Femur (tissue), 1 donor: ENCODE results near the gene CD151.
A peak's percentile ranks its signal among the peaks of the same experiment; 100 is the strongest.

Experiments
- DNase-seq: peaks from one replicate; pipeline ENCODE4 v3.0.0-alpha.2; 2017

The CD151 gene

DNA sequence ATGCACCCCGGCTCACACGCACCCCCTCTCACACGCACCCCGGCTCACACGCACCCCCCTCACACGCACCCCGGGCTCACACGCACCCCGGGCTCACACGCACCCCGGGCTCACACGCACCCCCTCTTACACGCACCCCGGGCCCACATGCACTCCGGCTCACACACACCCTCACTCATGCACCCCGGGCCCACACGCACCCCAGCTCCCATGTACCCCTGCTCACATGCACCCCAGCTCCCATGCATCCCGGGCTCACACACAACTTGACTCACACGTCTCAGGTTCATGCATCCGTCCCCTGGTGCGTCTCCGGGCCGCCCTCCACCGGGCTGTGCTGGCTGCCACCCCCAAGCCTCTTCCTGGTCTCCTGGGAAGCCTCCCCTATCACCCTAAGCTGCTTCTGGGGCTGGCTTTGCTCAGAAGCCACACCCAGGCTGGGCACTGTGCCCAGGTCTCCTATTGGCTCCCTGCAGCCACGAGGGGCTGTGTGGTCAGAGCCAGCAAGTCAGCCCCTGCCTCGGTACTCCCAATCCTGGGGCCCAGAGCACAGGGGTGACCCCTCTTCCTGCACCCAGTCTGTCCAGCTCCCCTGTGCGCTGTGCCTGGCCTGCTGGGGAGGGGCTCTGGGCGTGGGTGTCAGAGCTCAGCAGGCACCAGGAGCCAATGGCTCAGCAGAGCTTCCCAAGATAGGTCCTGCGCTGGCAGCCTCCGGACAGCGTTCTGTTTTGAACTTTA, 26.8 kb downstream of the CD151 start:
- peak; percentile 88 for DNase-seq

DNA sequence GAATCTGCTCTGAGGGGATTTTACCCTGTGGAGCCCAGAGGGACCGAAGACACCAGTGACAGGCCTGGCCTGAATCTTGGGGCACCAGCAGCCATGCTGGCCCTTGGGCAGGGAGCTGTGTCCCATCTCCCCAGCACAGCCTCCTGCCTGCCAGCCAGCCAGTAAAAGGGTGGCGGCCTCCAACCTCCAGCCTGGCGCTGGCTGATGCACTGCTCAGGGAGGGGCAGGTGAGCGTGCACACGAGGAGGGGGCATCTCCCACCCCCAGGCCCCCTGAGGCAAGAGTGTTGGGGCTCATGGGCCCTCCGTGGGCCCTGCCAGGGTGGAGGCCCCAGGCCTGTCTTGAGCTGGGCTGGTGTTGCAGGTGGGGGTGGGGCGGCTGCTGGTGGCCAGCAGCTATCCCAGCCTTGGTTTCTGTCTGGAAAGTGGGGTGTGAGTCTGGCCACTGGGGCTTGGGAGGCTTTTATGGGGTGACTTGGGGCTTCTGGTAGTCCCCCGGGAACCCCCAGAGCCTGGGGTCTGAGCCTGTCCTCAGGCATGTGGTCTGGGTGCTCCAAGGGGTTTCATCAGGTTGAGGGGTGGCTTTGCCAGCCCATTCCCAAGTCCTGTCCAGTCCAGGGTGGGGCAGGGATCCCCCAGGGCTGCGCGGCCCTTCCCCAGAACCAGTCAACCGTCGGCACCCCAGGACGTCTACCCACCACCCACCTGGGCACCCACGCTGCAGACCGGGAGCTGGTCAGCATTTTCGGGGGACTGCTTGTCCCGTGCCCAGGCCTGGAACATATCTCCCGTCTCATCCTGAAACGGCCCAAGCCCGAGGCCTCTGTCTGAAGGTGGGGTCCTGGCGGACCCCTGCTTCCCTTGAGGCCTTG, 27.7 kb downstream of the CD151 start:
- DNase-seq: no peak

DNA sequence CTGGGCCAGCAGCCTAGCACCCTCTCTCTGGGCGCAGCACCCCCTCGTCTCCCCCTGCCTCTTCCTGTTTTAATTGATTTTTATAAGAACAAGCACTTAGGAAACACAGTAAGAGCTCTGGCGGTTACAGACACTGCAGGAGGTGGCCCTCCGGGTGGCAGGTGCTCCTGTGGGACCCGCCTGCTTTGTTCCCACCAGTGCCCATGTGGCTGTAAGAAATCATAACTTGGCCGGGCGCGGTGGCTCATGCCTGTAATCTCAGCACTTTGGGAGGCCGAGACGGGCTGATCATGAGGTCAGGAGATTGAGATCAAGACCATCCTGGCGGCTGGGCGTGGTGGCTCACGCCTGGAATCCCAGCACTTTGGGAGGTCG, 28.3 kb downstream of the CD151 start:
- DNase-seq: no peak

DNA sequence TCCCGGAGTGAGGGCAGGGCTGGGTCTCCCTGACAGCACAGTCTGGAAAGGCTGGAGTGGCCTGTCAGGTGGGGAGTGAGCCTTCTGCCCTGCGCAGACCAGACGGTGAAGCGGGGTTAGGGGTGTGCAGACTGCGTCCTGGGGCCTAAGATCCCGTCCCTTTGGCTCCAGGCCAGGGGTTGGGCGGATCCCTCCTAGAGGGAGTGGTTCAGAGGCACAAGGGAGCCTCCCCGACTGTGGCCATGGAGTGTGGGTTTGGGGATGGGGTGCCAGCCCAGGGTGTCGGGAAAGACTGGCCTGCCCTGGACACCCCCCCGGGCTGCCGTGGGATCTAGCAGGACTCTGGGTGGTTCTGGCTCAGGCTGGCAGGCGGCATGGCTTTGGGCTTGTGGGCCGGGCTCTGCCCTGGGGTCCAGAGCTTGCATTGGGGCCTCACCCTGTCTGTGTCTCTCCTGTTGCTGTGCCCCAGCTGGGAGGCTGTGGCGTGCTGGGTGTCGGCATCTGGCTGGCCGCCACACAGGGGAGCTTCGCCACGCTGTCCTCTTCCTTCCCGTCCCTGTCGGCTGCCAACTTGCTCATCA, 29.4 kb downstream of the CD151 start:
- DNase-seq: no peak

DNA sequence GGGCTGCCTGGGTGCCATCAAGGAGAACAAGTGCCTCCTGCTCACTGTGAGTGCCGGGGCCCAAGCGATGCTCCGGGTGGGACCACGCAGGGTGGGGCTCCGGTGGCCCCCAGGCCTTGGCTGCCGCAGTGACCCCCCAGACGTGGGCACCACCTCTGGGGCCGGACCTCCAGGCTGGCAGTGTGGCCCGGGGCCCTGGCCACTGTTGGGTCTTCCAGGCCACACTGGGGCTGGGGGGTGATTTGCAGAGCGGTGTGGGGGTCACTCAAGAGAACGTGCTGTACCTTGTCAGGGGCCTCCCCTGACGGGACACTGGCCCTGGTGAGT, 29.9 kb downstream of the CD151 start:
- no peak for DNase-seq

DNA sequence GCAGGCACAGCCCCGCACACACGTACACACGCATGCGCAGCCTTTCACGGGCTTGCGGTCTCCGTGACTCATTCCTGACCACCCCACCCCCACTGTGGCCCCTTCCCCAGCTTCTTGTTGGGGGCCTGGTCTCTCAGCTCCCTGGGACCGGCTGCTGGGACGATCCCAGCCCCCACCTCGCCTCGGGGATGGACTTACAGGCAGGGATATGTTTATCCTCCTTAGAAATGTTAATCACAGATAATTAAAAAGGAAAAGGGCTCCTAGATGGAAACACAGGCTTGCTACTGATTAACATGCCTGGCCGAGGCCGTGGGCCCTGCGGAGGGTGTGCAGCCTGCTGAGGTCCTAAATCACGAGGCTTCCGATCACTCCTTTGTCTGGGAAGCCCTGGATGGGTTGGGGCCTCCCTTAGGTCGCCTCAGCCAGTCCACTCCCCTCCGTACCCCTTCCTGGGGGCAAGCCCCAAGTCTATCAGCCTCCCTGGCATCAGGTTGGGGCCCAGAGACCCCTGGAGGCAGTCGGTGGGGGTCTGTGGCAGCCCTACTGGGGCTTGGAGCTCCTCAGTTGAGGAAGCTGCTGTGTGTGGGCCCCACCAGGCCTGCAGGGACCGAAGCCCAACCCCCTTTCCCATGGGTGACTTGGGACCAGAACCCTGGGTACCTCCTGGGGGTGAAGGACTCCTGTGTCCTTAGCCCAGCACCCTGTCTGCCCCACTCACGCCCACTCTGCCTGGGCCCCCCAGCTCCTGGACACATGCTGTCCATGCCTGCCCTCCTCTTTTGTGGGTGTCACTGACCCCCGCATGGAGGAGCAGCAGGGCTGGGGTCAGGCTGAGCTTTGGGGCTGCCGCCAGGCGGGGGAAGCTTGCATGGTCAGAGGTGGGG, 30.5 kb downstream of the CD151 start:
- no peak for DNase-seq

DNA sequence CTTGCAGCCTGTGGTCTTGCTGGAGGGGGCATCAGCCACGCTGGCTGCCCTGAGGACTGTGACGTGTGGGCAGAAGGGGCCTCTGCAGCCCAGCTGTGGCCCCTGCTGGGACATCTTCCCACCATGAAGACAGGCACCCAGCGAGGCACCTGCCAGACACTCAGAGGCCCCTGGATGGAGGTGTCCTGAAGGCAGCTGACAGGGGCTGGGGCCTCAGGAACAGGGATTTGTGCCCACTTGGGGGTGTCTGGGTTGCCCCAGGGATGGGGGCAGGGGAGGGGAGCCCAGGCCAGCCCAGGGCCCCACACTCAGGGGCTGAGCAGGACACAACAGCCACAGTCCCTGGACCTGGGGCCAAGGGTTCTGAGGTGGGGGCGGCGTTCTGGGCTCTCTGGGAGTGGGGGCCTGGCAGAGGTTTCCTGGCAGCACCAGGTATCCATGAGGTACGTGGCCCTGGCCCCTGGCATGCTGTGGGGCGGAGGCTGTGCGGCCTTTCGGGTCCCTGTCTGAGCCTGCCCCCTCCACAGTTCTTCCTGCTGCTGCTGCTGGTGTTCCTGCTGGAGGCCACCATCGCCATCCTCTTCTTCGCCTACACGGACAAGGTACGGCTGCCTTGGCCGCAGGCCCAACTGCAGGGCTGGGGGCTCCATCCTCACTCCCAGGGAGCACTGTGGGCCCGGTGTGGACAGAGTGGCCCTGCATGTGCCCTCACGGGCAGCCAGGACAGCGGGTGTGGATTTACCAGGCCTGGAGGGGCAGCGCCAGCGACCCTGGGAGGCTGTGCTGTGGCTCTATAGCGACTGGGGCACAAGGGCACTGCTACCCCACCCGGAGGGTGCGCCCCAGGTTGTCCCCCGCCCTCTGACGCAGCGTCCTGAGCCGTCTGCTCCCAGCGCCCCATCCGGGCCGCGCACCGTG, 31.4 kb downstream of the CD151 start:
- no peak for DNase-seq

DNA sequence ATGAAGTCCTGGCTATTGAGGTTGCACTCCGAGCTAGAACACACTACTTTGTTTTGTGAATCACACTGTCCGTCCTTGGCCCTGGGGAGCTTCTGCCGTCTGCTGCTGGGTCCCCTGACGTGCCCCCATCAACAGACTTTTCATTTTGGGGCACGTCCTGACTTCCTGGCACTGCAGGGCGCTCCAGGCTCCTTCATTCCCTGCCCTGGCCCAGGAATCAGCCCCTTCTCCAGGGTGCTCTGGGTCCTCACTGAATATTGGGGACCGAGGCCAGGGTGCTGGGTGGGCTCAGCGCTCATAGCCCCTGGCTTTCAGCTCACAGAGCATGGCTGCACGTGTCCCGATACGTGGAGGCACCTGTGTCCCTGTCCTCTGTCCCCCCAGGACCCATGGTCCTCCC, 32.1 kb downstream of the CD151 start:
- no peak for DNase-seq

DNA sequence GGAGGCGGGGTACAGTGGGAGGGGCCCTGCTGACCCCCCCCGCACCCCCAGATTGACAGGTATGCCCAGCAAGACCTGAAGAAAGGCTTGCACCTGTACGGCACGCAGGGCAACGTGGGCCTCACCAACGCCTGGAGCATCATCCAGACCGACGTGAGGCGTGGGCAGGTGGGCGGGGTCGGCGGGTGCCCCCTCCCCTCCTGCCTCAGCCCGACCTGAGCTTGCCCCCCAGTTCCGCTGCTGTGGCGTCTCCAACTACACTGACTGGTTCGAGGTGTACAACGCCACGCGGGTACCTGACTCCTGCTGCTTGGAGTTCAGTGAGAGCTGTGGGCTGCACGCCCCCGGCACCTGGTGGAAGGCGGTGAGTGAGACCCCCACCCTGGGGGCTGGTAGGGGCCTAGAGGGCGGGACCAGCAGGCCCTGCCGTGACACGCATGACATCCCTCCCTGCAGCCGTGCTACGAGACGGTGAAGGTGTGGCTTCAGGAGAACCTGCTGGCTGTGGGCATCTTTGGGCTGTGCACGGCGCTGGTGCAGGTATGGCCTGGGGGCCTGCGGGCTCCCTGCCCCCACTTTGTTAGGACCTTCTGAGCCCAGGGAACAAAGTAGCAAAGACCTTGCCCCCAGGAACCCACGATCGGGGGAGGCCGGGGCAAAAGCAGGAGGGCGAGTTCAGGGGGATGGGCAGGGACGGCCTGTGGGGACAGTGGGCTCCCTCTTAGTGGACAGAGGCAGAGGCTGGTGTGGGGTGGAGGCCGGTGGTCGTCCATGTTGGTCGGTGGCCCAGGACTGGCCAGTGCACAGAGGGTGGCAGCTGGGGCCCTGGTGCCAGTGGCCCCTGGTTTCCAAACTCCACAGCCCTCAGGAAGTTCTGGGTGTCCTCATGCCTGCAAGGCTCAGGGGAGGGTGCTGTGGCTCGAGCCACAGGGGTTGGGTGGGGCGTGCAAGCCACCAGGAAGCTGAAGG, 33.0 kb downstream of the CD151 start:
- DNase-seq: no peak

DNA sequence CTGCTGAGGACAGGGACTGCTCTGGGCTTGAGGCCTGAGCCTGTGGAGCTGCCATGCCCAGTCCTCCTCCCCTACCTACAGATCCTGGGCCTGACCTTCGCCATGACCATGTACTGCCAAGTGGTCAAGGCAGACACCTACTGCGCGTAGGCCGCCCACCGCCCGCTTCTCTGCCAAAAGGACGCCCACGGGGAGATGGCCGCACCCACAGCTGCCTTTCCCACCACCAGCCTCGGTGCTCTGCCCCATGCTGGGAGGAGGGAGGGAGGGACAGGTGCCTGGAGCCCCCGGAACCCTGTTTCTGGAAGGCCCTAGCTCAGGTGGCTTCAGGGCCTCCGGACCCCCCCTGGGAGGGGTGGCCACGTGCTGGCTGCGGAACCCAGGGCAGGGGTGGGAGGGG, 33.7 kb downstream of the CD151 start:
- DNase-seq: no peak

DNA sequence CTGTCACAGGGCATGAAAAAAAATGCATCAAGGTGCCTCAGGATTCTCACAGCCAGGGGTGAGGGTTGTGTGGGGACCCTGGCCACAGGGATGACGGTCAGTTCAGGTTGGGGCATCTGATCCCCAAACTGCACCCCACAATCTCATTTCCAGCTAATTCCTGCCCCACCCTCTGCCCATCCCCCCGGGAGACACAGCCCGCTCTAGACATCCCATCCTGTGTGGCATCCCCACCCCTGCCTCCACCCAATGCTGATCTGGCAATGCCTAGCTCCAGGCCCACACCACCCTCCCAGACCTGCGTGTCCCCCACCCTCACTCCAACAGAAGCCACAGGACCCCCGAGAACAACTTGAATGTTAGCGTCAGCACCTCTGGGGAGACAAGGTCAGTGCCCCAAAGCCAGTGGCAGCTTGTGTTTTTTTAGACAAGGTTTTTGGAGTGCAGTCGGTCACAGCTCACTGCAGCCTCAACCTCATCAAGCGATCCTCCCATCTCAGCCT, 35.2 kb downstream of the CD151 start:
- no peak for DNase-seq

DNA sequence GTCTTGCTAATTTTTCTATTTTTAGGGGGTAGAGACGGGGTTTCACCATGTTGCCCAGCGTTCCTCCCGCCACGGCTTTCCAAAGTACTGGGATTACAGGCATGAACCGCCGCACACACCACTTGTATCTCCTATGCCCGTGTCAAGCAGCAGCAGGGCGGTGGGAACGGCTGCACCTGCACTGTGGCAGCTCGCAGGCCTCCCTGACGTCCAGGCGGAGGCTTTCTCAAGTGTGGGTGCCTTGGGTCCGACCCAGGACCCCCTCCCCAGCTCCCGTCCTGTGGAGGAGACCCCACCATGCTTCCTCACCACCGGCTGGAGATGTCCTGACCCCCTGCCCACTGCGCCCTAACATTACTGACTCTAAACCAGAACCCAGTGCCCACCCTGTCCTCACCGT, 35.6 kb downstream of the CD151 start:
- no peak for DNase-seq

DNA sequence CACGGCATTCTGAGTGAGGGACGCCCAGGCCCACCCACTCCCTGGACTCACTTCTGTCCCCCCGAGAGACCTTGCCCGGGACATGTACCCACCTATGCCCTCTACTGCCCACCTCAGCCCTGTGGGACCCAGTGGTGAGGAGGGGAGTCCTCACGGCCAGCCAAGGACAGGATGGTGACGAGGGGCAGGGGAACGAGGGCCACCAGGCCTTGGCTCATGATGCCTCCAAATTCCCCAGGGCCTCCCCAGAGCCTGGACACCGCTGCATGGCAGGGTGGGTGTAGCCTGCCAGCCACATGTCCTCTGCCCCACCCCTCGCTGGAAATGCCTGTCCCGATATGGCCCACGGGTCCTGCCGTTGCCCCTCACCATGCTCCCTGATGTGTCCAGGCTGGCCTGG, 36.0 kb downstream of the CD151 start:
- DNase-seq: no peak

DNA sequence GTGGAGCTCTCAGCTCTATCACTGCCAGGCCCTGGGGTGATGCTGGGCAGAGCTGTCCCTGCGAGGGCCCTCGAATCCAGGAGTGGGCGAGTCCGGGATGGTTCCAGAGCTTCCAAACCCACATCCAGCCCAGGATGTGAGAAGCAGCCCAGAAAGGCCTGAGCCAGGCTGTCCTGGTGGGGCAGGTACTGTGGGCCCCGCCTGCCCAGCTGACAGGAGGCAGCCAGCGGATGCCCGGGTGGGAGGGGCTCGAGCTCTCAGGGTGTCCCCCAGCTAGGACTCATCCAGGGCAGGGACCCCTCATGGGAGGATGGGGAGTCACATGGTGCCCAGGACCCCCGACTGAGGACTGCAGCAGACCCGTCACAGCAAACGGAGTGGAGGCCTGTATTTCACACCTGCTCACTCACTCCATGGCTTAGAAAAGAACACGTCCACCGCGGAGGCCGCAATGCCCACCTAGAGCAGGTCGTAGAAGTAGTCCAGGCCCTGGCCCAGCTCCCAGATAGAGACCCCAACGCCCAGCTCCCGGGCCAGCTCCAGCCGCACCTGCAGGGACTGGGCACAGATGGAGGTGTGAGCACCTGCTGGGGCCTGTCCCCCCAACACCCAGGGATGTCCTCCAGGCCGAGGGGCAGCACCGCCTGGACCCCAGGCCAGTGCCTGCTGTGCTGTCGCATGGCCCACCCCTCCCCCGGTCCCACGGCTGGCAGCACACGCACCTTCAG, 36.8 kb downstream of the CD151 start:
- DNase-seq: no peak

DNA sequence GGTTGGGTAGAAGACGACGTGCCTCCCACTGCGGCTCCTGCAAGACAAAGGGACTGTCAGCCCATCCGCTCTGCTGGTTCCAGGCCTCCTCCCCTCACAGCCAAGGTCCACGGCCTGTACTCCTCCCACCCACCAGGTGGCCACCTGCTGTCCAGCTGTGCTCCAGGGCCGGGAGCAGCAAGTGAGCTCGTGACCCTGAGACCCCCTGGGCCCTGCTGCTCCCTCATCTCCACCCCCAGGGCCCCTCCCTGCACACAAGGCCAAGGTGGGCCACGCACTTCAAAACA, 37.3 kb downstream of the CD151 start:
- no peak for DNase-seq

DNA sequence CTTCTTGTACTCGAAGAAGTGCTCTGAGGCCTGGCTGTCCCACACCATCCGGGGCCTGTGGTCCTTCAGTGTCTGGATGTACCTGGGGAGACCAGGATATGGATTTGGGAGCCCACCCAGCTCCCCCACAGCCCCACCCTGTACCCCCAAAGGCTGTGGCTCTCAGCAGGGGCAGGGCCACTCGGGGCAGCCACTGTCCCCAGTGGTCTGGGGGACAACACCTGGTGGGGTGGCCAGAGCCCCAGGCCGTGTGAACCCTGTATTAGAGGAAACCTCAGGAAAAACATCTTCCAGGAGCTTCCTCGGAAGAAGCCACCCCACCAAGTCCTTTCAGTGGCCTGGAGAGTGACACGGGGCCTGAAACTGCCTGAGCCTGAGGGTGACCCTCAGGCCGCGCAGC, 37.7 kb downstream of the CD151 start:
- no peak for DNase-seq

DNA sequence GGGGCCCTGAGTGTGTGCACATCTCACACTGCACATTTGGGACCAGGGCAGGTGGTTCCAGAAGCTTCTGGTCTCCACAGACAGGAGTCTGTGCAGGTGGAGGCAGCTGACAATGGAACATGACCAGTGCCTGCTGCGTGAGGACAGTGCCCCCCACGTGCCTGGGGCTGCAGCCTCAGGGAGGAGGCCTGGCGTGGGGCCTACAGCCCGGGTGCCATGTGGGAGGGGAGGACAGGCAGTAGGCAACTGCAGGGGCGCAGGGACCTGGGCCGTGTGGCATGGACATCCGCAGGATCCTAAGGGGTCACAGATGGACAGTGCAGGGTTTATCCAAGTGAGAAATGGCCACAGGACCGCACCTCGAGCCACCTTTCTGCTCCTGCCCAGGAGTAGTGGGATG, 38.7 kb downstream of the CD151 start:
- DNase-seq: no peak

DNA sequence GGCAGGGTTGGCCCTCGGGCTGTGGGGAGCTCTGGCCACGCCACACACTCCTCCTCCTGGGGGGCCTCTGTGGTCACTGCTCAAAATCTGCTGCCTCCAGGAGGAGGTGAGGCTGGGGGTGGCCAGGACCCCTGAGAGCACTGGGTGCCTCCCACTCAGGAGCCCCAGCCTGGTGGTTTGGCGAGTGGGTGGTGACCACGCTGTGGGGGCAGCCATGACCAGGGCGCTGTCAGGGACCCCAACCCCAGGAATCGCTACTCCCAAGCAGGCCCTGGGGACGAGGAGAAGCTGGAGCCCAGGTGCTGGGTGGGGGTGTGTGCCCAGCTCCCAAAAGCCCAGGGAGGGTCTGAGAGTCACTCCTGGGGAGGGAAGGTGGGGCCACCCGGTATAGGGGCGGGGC, 40.0 kb downstream of the CD151 start:
- DNase-seq: no peak

DNA sequence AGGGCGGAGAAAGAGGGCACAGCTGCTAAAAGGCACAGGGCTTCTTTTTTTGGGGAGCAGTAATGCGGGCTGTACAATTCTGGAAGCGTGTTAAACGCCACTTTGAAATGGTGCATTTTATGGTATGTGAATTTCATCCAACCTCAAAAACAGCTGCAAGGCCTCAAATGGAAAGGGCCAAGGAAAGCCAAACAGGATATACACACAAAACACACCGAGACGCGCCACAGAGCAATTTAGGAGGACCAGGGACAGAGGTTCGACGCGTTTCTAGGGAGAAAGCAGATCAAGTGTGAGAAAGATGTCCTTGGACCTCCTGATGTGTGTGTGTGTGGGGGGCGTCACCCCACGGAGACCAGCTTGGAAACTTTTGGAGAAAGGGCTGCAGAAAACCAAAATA, 41.0 kb downstream of the CD151 start:
- no peak for DNase-seq

DNA sequence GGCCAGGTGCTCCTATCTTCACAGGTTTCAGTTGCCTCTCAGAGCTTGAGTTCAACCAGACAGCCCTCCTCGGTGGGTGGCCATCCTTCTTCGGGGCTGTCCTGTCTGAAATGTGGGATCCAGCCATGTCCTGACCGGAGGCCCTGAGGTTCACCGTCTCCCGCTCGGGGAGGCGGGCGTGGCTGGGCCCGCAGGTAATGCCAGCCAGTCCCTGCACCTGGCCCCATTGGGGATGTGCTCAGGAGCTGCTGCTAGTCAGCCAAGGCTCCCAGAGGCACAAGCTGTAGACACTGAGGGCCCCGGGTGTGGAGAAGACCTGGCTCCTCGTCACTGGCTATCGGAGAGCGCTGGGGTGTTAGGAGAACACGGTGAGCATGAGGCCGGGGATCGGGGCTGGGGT, 42.5 kb downstream of the CD151 start:
- no peak for DNase-seq
